Lower leg skin (tissue), 4 donors: ENCODE measurements around the gene SLC24A1. TPM values are rescaled to one million over a fixed set of nuclear protein-coding genes. Genes with fewer than 3 reads are reported as not detected.

Experiments used
- DNase-seq, 2 donors: peaks; one replicate each; pipeline ENCODE4 v3.0.0-alpha.2; 2019; ENCODE audit warnings: low spot score in 2 of 2
- H3K4me3 ChIP-seq: fragments of 200-600 bp; sonication (generic); 2 replicates; pipeline ENCODE4 v1.5.1; 2017; ENCODE audit warnings: mild to moderate bottlenecking, low read depth; ENCODE audit not compliant: poor library complexity, severe bottlenecking
- POLR2A ChIP-seq, 2 donors: fragments of 450-650 bp; IDR thresholded peaks; one replicate each; pipeline ENCODE4 v1.6.1; 2016 to 2017; ENCODE audit warnings: antibody characterized with exemption in 2 of 2, mild to moderate bottlenecking in 1 of 2, moderate library complexity in 1 of 2
- WGBS, 2 donors: methylation state at CpG; one replicate each; pipeline ENCODE4 v1.1.5; 2018; 5-methylcytosine and 5-hydroxymethylcytosine counted together
- intact Hi-C: fragments of 100-400 bp; cut with DNase I; formaldehyde crosslinking; loops from one replicate; pipeline ENCODE4 v1.15.0; 2023; ENCODE audit warnings: low total_unique reads
- total RNA-seq, 4 donors: library from RNA; depleted of rRNA; stranded (reverse); fragments of >200 nt; gene quantifications; one replicate each; pipeline ENCODE4 v1.1.0, GENCODE V29; 2016
- TF ChIP-seq, protein P1 (sequence below), 3 donors: fragments of 450-650 bp; IDR thresholded peaks; one replicate each; pipeline ENCODE4 v1.5.1; 2016; ENCODE audit warnings: antibody characterized with exemption in 3 of 3, mild to moderate bottlenecking in 3 of 3, moderate library complexity in 2 of 3

SLC24A1 gene
- total RNA-seq, 4 donors from 2014 or later = 4.6 to 10.6 (median 6.6) TPM

DNA sequence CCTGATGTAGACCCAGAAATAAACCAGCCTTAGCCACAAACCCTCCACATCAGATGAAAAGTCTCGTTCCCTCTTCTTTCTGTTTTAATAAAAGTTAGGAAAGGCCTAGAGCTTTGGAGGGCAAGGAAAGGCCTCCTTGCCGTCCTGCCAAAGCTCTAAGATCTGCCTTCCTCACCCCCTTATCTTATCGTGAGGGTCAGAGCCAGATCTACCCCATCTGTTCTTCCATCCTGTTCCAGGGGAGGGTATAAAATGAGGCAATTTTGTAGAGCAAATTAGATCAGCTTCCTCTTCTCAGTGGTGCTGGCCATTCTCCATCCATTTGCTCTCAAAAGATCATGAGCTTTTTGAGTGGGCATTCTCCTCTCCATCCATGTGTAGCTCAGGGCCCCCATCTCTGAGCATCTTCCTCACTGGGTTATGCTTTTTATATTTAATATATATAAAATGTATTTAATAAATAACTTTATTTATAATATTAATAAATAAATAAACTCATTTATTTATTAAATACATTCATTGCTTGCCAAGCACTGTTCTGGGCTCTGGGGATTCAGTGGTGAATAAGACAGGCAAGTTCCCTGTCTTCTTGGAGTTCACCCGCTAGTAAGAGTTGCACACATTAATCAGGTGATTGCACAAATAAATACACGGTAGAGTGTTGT lies 2.0 kb upstream of the SLC24A1 start:
- intact Hi-C loops = no loop called here
- H3K4me3 ChIP-seq = no peak overlapping the region
- DNase-seq = no peak
- TF ChIP-seq, protein P1, sequence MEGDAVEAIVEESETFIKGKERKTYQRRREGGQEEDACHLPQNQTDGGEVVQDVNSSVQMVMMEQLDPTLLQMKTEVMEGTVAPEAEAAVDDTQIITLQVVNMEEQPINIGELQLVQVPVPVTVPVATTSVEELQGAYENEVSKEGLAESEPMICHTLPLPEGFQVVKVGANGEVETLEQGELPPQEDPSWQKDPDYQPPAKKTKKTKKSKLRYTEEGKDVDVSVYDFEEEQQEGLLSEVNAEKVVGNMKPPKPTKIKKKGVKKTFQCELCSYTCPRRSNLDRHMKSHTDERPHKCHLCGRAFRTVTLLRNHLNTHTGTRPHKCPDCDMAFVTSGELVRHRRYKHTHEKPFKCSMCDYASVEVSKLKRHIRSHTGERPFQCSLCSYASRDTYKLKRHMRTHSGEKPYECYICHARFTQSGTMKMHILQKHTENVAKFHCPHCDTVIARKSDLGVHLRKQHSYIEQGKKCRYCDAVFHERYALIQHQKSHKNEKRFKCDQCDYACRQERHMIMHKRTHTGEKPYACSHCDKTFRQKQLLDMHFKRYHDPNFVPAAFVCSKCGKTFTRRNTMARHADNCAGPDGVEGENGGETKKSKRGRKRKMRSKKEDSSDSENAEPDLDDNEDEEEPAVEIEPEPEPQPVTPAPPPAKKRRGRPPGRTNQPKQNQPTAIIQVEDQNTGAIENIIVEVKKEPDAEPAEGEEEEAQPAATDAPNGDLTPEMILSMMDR (IDR thresholded peaks at IDR 0.05) = no peak
- TF ChIP-seq POLR2A (IDR thresholded peaks at IDR 0.05) = no peak
- 80 to 82% methylated on average over 5 of the region's 5 CpGs for WGBS, 2 donors

DNA sequence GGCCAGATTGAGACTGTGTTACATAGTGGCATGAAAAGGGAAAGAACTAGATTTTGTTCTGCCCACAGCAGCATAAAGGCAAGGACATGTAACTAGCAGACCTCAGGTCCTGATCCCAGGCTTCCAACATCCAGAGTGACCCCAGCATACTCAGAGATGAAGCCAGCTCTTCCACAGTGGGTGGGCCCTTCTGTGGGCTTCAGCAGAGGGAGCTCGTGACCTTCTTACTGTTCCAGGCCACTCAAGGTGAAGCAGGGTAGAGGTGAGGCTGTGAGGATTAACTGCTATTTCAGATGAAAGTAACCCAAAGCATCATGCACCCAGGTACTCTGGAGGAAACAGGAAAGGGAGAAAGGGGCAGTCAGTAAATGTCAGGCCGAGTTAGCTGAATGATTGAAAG lies 905 bp upstream of the SLC24A1 start:
- H3K4me3 ChIP-seq = no peak overlapping the region
- TF ChIP-seq, protein P1 (IDR thresholded peaks at IDR 0.05) = no peak
- no peak for TF ChIP-seq POLR2A (IDR thresholded peaks at IDR 0.05)
- DNase-seq = no peak
- intact Hi-C loops = no loop called here
- 84 to 91% methylated on average over 2 of the region's 2 CpGs for WGBS, 2 donors

DNA sequence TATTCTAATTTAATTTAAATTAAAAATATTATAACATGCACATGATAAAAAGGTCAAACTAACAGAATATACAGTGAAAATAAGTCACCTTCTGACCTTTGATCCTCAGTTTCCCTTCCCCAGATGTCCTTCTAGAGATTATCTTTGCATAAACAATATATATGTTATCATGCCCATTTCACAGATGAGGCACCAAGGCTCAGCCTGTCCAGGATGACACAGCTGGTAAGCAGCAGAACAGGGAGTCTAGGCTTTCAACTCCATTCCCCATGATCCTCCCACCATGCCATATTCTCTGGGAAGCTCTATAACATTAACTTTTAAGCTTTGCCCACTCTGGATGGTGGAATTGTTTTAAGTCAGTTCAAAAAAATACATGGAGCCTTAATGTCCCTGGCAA lies 1.4 kb downstream of the SLC24A1 start:
- no peak for DNase-seq
- intact Hi-C loops = no loop called here
- no peak overlapping the region for H3K4me3 ChIP-seq
- TF ChIP-seq, protein P1 (IDR thresholded peaks at IDR 0.05) = no peak
- TF ChIP-seq POLR2A (IDR thresholded peaks at IDR 0.05) = no peak

DNA sequence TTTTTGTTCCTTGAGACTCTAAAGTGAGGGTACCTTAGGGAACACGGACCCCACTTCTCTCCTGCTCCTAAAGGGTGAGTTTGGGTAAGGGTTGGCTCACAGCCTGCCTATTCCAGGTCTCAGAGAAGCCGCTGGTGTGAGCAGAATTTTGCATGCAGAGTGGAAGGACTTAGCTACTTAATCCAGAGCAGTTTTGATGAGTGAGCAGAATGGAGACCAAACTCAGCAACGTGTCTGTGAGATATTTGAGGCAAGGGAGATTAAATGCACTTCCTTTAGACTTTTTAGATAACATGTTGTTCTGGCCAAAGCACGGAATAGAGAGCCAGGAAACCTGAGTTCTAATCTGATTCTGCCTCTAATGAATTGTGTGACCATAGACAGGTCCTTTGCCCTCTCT lies 5.1 kb downstream of the SLC24A1 start:
- DNase-seq = no peak
- intact Hi-C loops = no loop called here
- TF ChIP-seq POLR2A (IDR thresholded peaks at IDR 0.05) = no peak
- TF ChIP-seq, protein P1 (IDR thresholded peaks at IDR 0.05) = no peak
- WGBS, 2 donors = 81 to 82% methylated on average over 4 of the region's 4 CpGs
- H3K4me3 ChIP-seq = no peak overlapping the region

DNA sequence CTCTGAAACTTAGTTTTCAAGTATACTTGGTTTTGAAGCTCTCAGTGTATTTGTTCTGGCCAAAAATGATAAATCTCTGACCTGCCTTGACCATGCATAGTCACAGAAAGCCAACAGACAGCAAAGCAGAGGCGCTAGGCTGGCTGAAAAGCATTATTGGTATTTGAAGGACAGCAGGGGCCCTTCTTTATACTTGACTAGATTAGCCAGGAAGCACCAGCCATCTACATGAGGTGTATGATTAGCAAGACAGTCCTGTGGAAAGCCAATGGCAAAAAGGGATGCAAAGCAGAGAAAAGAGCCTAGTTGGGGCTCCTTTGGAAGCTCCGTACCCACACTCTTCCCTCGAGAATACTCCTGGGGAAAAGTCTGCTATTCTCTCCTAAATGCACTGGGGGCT lies 7.8 kb downstream of the SLC24A1 start:
- WGBS, 2 donors = 93 to 99% methylated on average over 3 of the region's 3 CpGs
- DNase-seq = no peak
- H3K4me3 ChIP-seq = no peak overlapping the region
- TF ChIP-seq POLR2A (IDR thresholded peaks at IDR 0.05) = no peak
- intact Hi-C loops = no loop called here

DNA sequence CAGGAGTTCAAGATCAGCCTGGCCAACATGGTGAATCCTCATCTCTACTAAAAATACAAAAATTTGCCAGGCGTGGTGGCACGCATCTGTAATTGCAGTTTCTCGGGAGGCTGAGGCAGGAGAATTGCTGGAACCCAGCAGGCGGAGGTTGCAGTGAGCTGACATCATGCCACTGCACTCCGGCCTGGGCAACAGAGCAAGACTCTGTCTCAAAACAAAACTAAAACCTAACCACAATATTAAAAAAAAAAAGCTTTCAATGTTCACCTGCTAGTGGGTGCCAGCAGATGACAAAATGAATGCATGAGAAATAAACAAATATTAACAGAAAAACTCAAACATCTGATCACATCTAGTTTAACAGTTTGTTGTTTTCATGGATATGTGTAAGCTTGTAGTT lies 9.0 kb downstream of the SLC24A1 start:
- no peak overlapping the region for H3K4me3 ChIP-seq
- TF ChIP-seq POLR2A (IDR thresholded peaks at IDR 0.05) = no peak
- TF ChIP-seq, protein P1 (IDR thresholded peaks at IDR 0.05) = no peak
- DNase-seq = no peak
- intact Hi-C loops = no loop called here
- 97 to 99% methylated on average over 5 of the region's 5 CpGs for WGBS, 2 donors
